ENCODE data around the gene SERBP1. TPM values are rescaled to one million over a fixed set of nuclear protein-coding genes. Genes with fewer than 3 reads are reported as not detected.

The SERBP1 gene
- total RNA-seq, 1 experiment from 2014 or later, result 230 TPM

DNA sequence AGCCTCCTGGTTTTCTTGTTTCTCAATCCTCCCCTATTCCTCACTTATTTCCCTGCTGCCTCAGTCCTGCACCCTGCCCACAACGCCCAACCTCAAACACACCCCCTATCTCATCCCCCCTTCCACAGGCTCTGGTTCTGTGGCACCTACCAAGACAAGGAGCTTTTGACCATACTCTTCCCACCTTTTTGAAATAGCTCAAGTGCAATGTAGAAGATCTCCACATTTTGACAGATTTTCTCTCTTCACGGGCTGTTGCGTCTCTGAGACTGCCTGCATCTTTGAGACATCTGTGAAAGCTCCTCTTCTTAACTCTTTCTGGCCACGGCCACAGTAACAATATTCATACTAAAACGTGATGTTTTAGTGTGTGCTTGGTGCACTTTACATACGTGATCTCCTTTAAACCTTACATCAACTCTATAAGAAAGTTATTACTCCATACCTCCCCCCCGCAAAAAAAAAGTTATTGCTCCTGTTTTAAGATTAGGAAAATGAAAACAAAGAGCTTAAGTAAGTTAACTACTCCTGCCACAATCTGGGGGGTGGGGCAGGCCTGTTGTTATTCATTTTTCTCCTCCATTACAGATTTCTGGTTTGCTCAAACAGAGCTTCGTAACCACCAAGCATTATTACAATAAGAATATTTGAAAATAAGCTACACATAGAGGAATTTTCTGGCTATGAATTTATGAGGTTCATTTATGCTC lies 1.8 kb upstream of the SERBP1 start:
- no peak for ATAC-seq
- H3K4me3 ChIP-seq (ENCODE audit: low read depth in 2 of 2, low read length in 2 of 2), result peak overlapping the region; percentile 73 to 87
- H3K9me3 ChIP-seq (ENCODE audit: control insufficient read depth, insufficient read depth, low read depth, low read length), result no peaks in the 10 kb centered on the region
- DNase-seq (ENCODE audit: low read depth, low spot score), result no peak
- no peaks in the 10 kb centered on the region for H3K27me3 ChIP-seq (ENCODE audit: control insufficient read depth, insufficient read depth, low read length)
- H3K36me3 ChIP-seq (ENCODE audit: control insufficient read depth, insufficient read depth, low read length), result peaks cover 21% of the 10 kb centered on the region
- BruUV-seq (replicated peaks), result no TSS peak
- peaks cover 13% of the 10 kb centered on the region; the same call in 1 of the 2 replicates for H3K4me1 ChIP-seq (ENCODE audit: control insufficient read depth, insufficient read depth, low read length)
- intact Hi-C loops (cut with micrococcal nuclease; ENCODE audit: unreplicated experiment), result loop anchor here (5.0 kb wide), 1 partner anchor 70 kb away; no protein-coding TSS in a partner anchor
- in situ Hi-C loops (cut with HindIII; ENCODE audit: low pct_unique_long_range_greater_than_20kb, low sequenced_read_pairs), result no loop called here
- TF ChIP-seq TCF7L2 (IDR thresholded peaks at IDR 0.05; ENCODE audit: low read depth, low read length) (no peak), REST (IDR thresholded peaks at IDR 0.05; ENCODE audit: insufficient read depth in 1 of 2, low read depth in 2 of 2, low read length in 1 of 2) (no peak), SIN3A (IDR thresholded peaks at IDR 0.05; ENCODE audit: borderline replicate concordance, insufficient read depth, low read depth, low read length) (no peak), CTCF (IDR thresholded peaks at IDR 0.05) (no peak)
- ChIA-PET CTCF (no interaction called here), POLR2A (interaction anchor here (1.0 kb wide), 1 partner anchor 13 kb away, joined by 3 read pairs; no protein-coding TSS in a partner anchor)
- peak overlapping the region; percentile 94 for H3K27ac ChIP-seq (ENCODE audit: low read length)

GRCh38 chr1:67431156-67431765 lies 1.1 kb upstream of the SERBP1 start:
- H3K27me3 ChIP-seq (ENCODE audit: control insufficient read depth, insufficient read depth, low read length), result no peaks in the 10 kb centered on the region
- POLR2A ChIA-PET, result interaction anchor here (0.6 kb wide), 1 partner anchor 12 kb away, joined by 6 read pairs; no protein-coding TSS in a partner anchor
- peaks cover 24% of the 10 kb centered on the region for H3K36me3 ChIP-seq (ENCODE audit: control insufficient read depth, insufficient read depth, low read length)
- in situ Hi-C loops (cut with HindIII; ENCODE audit: low pct_unique_long_range_greater_than_20kb, low sequenced_read_pairs) (no loop called here), intact Hi-C loops (cut with micrococcal nuclease; ENCODE audit: unreplicated experiment) (loop anchor here (5.0 kb wide), 1 partner anchor 71 kb away; no protein-coding TSS in a partner anchor)
- TF ChIP-seq SIN3A (IDR thresholded peaks at IDR 0.05; ENCODE audit: borderline replicate concordance, insufficient read depth, low read depth, low read length), result no peak
- TF ChIP-seq POLR2AphosphoS5 (IDR thresholded peaks at IDR 0.05; ENCODE audit: low read depth, low read length), result no peak
- no peak for TF ChIP-seq TCF7L2 (IDR thresholded peaks at IDR 0.05; ENCODE audit: low read depth, low read length)
- no peak for TF ChIP-seq REST (IDR thresholded peaks at IDR 0.05; ENCODE audit: insufficient read depth in 1 of 2, low read depth in 2 of 2, low read length in 1 of 2)
- no peak for TF ChIP-seq CTCF (IDR thresholded peaks at IDR 0.05)
- no peak for ATAC-seq
- peak overlapping the region; percentile 94 for H3K27ac ChIP-seq (ENCODE audit: low read length)
- no peak for DNase-seq (ENCODE audit: low read depth, low spot score)
- TSS peak; percentile 91 for BruUV-seq (replicated peaks)
- H3K9me3 ChIP-seq (ENCODE audit: control insufficient read depth, insufficient read depth, low read depth, low read length), result no peaks in the 10 kb centered on the region
- H3K4me3 ChIP-seq (ENCODE audit: low read depth in 2 of 2, low read length in 2 of 2), result peak overlapping the region; percentile 73 to 87
- H3K4me1 ChIP-seq (ENCODE audit: control insufficient read depth, insufficient read depth, low read length), result peaks cover 21% of the 10 kb centered on the region
- CTCF ChIA-PET, result no interaction called here

Data from Panc1 (cell line).